ELF-1 (cell line): Measurements from ENCODE around the gene SCAP.
"Not testable (repeated sequence)": the region's sequence is repeated elsewhere in the genome, so short reads cannot be mapped to it uniquely, and the experiment has no call there.

Experiments used
- DNase-seq: peaks from one replicate; pipeline ENCODE4 v3.0.0-alpha.2; 2016; ENCODE audit warnings: low read depth, low spot score

SCAP gene

GRCh38 chr3:47481763-47482162 lies 6.0 kb upstream of the SCAP start:
- DNase-seq, result peak; percentile 44

DNA sequence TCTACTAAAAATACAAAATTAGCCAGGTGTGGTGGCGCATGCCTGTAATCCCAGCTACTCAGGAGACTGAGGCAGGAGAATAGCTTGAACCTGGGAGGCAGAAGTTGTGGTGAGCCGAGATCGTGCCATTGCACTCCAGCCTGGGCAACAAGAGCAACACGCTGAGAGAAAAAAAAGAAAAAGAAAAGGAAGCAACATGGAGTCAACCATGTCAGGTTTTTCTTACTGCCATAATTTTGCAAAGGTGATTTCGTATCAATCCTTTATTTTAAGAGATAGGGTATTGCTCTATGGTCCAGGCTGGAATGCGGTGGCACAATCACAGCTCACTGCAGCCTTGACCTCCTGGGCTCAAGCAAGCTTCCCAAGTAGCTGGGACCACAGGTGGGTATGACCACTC lies 4.5 kb upstream of the SCAP start:
- not testable (repeated sequence) for DNase-seq

DNA sequence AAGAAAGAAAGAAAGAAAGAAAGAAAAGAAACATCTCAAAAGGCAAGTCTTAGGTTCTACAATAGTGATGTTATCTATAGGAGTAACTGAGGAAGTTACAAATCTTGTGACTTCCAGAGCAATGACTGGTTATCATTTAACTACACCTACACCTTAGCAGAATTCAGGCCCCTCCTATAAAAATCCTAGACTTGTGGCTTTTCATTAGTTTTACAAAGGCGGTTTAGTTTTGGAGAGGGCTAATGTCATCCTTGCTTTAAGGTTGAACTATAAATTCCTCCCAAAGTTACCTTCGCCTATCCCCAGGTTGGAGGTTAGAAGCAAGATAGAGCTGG lies 4.1 kb upstream of the SCAP start:
- DNase-seq, result no peak

GRCh38 chr3:47478022-47478421 lies 2.3 kb upstream of the SCAP start:
- no peak for DNase-seq

GRCh38 chr3:47476644-47477199 lies 981 bp upstream of the SCAP start:
- no peak for DNase-seq

GRCh38 chr3:47476330-47476626 lies 537 bp upstream of the SCAP start:
- DNase-seq, result no peak

GRCh38 chr3:47475029-47475569 lies 642 bp downstream of the SCAP start:
- peak; percentile 30 for DNase-seq

GRCh38 chr3:47473391-47473790 lies 2.4 kb downstream of the SCAP start:
- no peak for DNase-seq

- DNase-seq, result no peak
Measured at GRCh38 chr3:47469616-47470015, 6.1 kb downstream of the SCAP start.

GRCh38 chr3:47468315-47468714 lies 7.4 kb downstream of the SCAP start:
- DNase-seq, result not testable (repeated sequence)

DNA sequence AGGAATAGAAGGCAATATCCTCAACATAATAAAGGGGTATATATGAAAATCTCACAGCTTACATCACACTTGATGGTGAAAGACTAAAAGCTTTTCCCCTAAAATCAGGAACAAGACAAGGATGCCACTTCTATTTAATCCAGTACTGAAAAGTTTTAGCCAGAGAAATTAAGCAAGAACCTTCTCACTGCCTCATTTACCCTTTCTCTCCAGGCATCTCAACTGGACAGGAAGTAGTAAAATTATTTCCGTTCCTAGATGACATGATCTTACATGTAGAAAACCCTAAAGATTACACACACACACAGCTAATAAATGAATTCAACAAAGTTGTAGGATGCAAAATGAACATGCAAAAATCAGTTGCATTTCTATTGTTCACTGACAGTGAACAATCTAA lies 11.2 kb downstream of the SCAP start:
- no peak for DNase-seq

- not testable (repeated sequence) for DNase-seq
Measured at GRCh38 chr3:47459534-47460085, 16.1 kb downstream of the SCAP start.

- DNase-seq, result no peak
Measured at GRCh38 chr3:47456984-47457383, 18.8 kb downstream of the SCAP start.

DNA sequence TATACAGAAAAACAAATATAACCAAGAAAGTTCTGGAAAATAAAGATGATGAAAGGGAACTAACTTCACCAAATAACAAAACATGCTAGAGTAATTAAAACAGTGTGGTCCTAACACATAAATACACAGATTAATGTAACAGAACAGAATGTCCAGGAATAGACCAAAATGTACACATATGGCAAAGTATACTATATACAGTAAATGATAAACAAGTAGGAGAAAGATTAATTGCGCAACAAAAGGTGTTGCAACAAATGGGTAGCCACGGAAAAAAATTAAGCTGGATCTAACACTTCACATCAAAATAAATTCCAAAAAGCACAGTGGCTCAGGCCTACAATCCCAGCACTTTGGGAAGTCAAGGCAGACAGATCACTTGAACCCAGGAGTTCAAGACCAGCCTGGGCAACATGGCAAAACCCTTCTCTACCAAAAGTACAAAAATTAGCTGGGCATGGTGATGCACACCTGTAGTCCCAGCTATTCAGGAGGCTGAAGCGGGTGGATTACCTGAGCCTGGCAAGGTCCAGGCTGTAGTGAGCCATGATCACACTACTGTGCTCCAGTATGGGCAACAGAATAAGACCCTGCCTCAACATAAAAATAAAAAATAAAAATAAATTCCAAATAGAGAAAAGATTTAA lies 19.8 kb downstream of the SCAP start:
- DNase-seq, result no peak

- no peak for DNase-seq
Measured at GRCh38 chr3:47452453-47453215, 23.1 kb downstream of the SCAP start.

DNA sequence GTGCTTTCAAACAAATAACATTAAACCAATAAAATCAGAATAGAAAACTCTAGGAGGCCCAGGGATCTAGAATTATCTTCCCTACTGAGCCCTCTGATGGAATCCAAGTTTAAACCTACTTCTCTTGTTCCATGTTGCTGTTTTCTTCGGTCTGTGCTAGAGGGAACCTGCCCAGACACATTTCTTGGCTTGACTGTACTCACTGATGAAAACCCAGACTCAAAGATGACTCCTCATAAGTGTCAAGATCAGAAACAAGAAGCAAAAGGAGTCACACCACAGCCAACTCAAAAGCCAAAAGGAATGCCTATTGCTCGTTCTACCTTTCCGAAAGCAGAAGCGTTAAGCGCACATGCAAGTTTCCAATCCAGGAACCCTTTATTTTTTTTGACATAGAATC lies 31.6 kb downstream of the SCAP start:
- DNase-seq, result no peak

DNA sequence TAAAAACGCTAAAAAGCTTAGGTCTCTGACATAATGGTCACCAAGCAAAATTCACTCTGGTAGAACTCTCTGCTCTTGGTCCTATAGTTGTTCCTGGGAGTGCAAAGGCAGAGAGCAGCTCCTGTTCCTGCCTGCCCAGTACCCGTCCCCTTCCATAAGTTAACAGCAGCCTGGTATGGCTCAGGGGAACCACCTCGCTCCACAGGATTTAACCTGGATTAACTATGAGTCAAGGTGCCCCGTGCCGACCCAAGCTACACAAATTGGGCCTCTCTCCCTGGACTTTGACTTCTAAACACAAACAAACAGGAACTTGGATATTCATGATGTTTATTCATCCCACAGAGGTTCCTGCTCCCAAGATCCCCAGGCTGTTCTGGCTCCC lies 32.1 kb downstream of the SCAP start:
- no peak for DNase-seq

DNA sequence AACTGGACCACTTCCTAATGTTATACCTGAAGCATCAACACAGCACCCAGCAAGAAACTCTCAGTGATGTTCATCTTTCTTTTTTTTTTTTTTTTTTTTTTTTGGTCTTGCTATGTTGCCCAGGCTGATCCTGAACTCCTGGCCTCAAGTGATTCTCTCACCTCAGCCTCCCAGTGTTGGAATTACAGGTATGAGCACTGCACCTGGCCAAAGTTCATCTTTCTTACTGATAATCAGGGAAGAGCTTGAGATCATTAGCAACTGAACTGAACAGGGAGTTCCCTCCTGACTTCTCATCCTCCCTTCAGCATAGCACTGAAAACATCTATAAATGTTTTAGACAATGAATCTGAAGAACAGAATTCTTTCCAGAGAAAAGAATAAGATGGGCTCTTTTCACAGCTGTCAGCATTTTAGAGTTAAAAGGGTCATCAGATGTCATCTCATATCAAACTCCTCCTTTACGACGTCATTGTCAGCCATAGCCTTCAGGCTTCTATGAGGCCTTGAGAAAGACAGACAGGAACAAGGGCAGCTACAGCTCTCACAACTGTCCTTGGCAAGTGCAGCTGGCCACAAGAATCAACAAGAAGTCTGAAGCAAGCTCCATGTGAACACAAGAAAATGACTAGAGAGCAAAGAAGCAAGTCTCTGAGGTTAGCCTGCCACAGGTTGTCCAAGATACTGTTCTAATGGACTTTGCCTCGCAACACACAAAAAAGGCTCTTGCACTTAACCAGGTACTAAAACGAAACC lies 33.8 kb downstream of the SCAP start:
- DNase-seq, result no peak

DNA sequence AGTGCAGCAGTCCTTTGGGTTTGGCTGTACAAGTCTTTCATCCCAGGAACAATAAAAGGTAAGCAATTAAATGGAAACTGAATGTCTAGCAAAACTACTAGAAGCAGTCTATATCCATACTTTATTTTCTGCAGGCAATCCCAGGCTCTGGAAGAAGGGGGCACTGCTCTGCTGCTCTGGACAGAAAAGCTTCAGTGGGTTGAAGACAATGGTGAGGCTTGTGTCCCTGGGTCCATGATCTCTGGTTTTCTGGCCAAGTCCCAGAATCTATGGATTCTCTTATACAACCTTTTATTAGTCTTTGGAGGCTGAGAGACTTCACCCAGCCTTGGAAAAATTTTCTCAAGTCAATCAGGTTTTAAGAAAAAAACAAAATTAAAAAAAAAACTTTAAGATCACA lies 35.6 kb downstream of the SCAP start:
- no peak for DNase-seq

- DNase-seq, result no peak
Measured at GRCh38 chr3:47436180-47436579, 39.6 kb downstream of the SCAP start.

DNA sequence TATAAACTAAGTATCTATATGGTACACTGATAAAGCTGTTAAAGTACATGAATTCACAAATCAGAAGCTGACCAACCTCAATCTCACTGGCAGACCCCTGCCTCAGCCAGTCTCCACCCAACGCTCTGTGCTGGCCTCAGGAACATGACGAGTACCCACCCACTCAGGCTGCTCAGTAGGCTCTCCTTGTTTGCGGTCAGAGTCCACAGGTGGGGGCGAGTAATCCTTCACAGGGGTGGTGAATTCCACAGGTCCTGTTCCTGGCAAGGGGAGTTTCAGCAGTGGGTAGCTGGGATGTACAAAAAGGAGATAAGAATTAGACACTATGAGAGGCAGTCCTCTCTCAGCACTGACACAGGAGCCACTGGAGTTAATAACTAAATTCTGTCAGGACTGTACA lies 40.9 kb downstream of the SCAP start:
- no peak for DNase-seq

- DNase-seq, result no peak
Measured at GRCh38 chr3:47433796-47434195, 41.9 kb downstream of the SCAP start.
